ENCODE data around the gene SERGEF. TPM values are rescaled to one million over a fixed set of nuclear protein-coding genes. Genes with fewer than 3 reads are reported as not detected.

The SERGEF gene
- polyA plus RNA-seq, 1 donor from 2014 or later = 68.0 TPM

Other genes with a start within 250 kb of the SERGEF start
- gene TPH1, start 33.2 kb upstream of the SERGEF start, polyA plus RNA-seq = not detected
- gene SAAL1, start 93.0 kb upstream of the SERGEF start, polyA plus RNA-seq = 13.6 TPM
- gene MRGPRX3, start 119.5 kb upstream of the SERGEF start, polyA plus RNA-seq = not detected
- gene MRGPRX4, start 159.8 kb upstream of the SERGEF start, polyA plus RNA-seq = not detected
- not detected for gene SAA4, start 223.8 kb upstream of the SERGEF start, polyA plus RNA-seq
- 0.35 TPM for gene SAA2, start 235.6 kb upstream of the SERGEF start, polyA plus RNA-seq